Calu3 (cell line): ENCODE measurements around the gene SRSF3. TPM values are rescaled to one million over a fixed set of nuclear protein-coding genes. Genes with fewer than 3 reads are reported as not detected.
"Not testable (repeated sequence)": the region's sequence is repeated elsewhere in the genome, so short reads cannot be mapped to it uniquely, and the experiment has no call there.

Experiments
- BruUV-seq: library from RNA; stranded (reverse); fragments of 400-500 nt; replicated peaks from 2 replicates; lab custom pipeline; 2021; lab: Mats Ljungman, UMichigan
- CTCF ChIA-PET: fragments of 300-600 bp; sonication (Branson Sonifier 250); formaldehyde crosslinking; loops from one replicate; lab custom pipeline; 2022; ENCODE audit warnings: antibody characterized with exemption; lab: Charles Lee
- DNase-seq: peaks from one replicate; pipeline ENCODE4 v3.0.0; 2022
- H3K27ac Mint-ChIP-seq: one replicate; pipeline ENCODE4 v1.8.0; 2022; ENCODE audit warnings: mixed read lengths; ENCODE audit not compliant: unreplicated experiment
- H3K27me3 Mint-ChIP-seq: one replicate; pipeline ENCODE4 v1.8.0; 2022; ENCODE audit warnings: mixed read lengths; ENCODE audit not compliant: unreplicated experiment
- H3K36me3 Mint-ChIP-seq: one replicate; pipeline ENCODE4 v1.8.0; 2022; ENCODE audit warnings: mild to moderate bottlenecking, moderate library complexity, mixed read lengths; ENCODE audit not compliant: insufficient read depth, unreplicated experiment
- H3K4me1 Mint-ChIP-seq: one replicate; pipeline ENCODE4 v1.8.0; 2022; ENCODE audit warnings: mild to moderate bottlenecking, low read depth, mixed read lengths; ENCODE audit not compliant: unreplicated experiment
- H3K4me3 Mint-ChIP-seq: one replicate; pipeline ENCODE4 v1.8.0; 2022; ENCODE audit warnings: mild to moderate bottlenecking, low read depth, moderate library complexity, mixed read lengths; ENCODE audit not compliant: unreplicated experiment
- H3K9me3 Mint-ChIP-seq: one replicate; pipeline ENCODE4 v1.8.0; 2022; ENCODE audit warnings: low read depth, mixed read lengths; ENCODE audit not compliant: unreplicated experiment
- CTCF ChIP-seq: fragments of 200-600 bp; IDR thresholded peaks from one replicate; pipeline ENCODE4 v1.8.0; 2022; ENCODE audit warnings: antibody characterized with exemption; ENCODE audit not compliant: unreplicated experiment
- intact Hi-C: fragments of 100-400 bp; cut with micrococcal nuclease; formaldehyde crosslinking; loops from one replicate; pipeline ENCODE4 v1.10.0; 2022; ENCODE audit not compliant: unreplicated experiment
- microRNA-seq: library from miRNA; unstranded; fragments of <30 nt; microRNA quantifications from one replicate; pipeline ENCODE4 v1.2.0, GENCODE V29; 2022
- total RNA-seq: library from RNA; stranded (reverse); gene quantifications from 2 replicates; pipeline ENCODE4 v1.2.3, GENCODE V29; 2022

Gene SRSF3
- total RNA-seq, 1 experiment from 2014 or later, result 370 TPM

GRCh38 chr6:36650848-36651478 is 56.8 kb downstream of the SRSF3 start:
- CTCF ChIA-PET, result interaction anchor here (0.6 kb wide), 1 partner anchor 244 kb away, joined by 5 read pairs; no protein-coding TSS in a partner anchor
- Mint-ChIP-seq H3K4me3 (no peak overlapping the region), H3K27ac (no peak overlapping the region), H3K4me1 (peaks cover 10% of the 10 kb centered on the region), H3K27me3 (no peaks in the 10 kb centered on the region), H3K9me3 (no peaks in the 10 kb centered on the region), H3K36me3 (no peaks in the 10 kb centered on the region)
- TF ChIP-seq CTCF, result no peak
- no TSS peak for BruUV-seq
- intact Hi-C loops, result no loop called here
- no peak for DNase-seq

- no TSS peak for BruUV-seq
- no peak overlapping the region for H3K27ac Mint-ChIP-seq
- no peak for DNase-seq
- no peaks in the 10 kb centered on the region for H3K36me3 Mint-ChIP-seq
- intact Hi-C loops, result no loop called here
- peaks cover 10% of the 10 kb centered on the region for H3K4me1 Mint-ChIP-seq
- no peak for TF ChIP-seq CTCF
- H3K27me3 Mint-ChIP-seq, result no peaks in the 10 kb centered on the region
- CTCF ChIA-PET, result interaction anchor here (0.7 kb wide), 1 partner anchor 45 kb away, joined by 3 read pairs; no protein-coding TSS in a partner anchor
- H3K4me3 Mint-ChIP-seq, result no peak overlapping the region
- H3K9me3 Mint-ChIP-seq, result no peaks in the 10 kb centered on the region
Observed at GRCh38 chr6:36651659-36652379, 57.7 kb downstream of the SRSF3 start.

DNA sequence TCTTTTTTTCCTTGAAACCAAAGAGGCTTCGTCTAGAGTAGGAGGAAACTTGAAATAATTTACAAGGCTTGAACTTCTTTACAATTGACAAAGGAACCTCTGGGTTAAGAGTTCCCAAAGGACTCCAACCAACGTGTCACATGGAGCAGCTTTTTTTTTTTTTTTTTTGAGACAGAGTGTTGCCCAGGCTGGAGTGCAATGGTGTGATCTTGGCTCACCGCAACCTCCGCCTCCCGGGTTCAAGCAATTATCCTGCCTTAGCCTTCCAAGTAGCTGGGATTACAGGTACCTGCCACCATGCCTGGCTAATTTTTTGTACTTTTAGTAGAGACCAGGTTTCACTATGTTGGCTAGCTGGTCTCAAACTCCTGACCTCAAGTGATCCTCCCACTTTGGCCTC is 60.3 kb downstream of the SRSF3 start:
- H3K9me3 Mint-ChIP-seq, H3K4me1 Mint-ChIP-seq, BruUV-seq, H3K27ac Mint-ChIP-seq, H3K36me3 Mint-ChIP-seq, DNase-seq, H3K27me3 Mint-ChIP-seq, H3K4me3 Mint-ChIP-seq, intact Hi-C loops: not testable (repeated sequence)
- CTCF ChIA-PET, result interaction anchor here (0.7 to 1.4 kb wide), 3 partner anchors 9 to 22 kb away, joined by 3 read pairs; no protein-coding TSS in a partner anchor

Small RNAs within 50 kb of the gene (microRNA-seq; reads per million reads assigned to microRNA genes)
- gene MIR3925, result not detected

Other genes starting within 250 kb of the SRSF3 start
- 2.6 and 8.7 TPM in 2 replicates for gene ETV7, start 206.7 kb upstream of the SRSF3 start, total RNA-seq
- gene PXT1, start 151.5 kb upstream of the SRSF3 start, total RNA-seq, result 0.21 TPM in 1 of 2 replicates, not detected in the other
- 43.3 and 45.1 TPM in 2 replicates for gene KCTD20, start 151.4 kb upstream of the SRSF3 start, total RNA-seq
- 63.0 and 70.3 TPM in 2 replicates for gene STK38, start 46.9 kb upstream of the SRSF3 start, total RNA-seq
- 26.5 and 33.7 TPM in 2 replicates for gene CDKN1A, start 84.4 kb downstream of the SRSF3 start, total RNA-seq
- not detected in 2 replicates for gene RAB44, start 103.5 kb downstream of the SRSF3 start, total RNA-seq
- gene CPNE5, start 245.1 kb downstream of the SRSF3 start, total RNA-seq, result 0.12 TPM in 1 of 2 replicates, not detected in the other